A673 (cell line): ENCODE measurements around the gene NT5C3B. TPM values are rescaled to one million over a fixed set of nuclear protein-coding genes. Genes with fewer than 3 reads are reported as not detected.

Experiments used
- BruUV-seq: library from RNA; stranded (reverse); fragments of 400-500 nt; replicated peaks from 2 replicates; lab custom pipeline; 2021; lab: Mats Ljungman, UMichigan
- CTCF ChIA-PET: fragments of 300-600 bp; sonication (Branson Sonifier 250); formaldehyde crosslinking; loops from one replicate; lab custom pipeline; 2022; ENCODE audit warnings: antibody characterized with exemption; lab: Charles Lee
- POLR2A ChIA-PET: fragments of 300-600 bp; sonication (Branson Sonifier 250); formaldehyde crosslinking; loops from one replicate; lab custom pipeline; 2022; ENCODE audit warnings: antibody characterized with exemption; ENCODE audit not compliant: low non-redundant PET; lab: Charles Lee
- DNase-seq: peaks from one replicate; pipeline ENCODE4 v3.0.0-alpha.2; 2015; ENCODE audit warnings: low spot score
- H3K27ac ChIP-seq: fragments of 200-600 bp; sonication (generic); 2 replicates; pipeline ENCODE4 v1.5.1; 2016; ENCODE audit warnings: mixed run types, low read depth, mild to moderate bottlenecking, mixed read lengths, antibody characterized with exemption, low read length; ENCODE audit not compliant: poor library complexity, severe bottlenecking
- H3K27me3 ChIP-seq: fragments of 200-600 bp; sonication (generic); replicated peaks from 2 replicates; pipeline ENCODE4 v1.6.1; 2017; ENCODE audit warnings: mixed run types, low read depth, mild to moderate bottlenecking, mixed read lengths, antibody characterized with exemption, low read length; ENCODE audit not compliant: insufficient read depth, poor library complexity
- H3K36me3 ChIP-seq: fragments of 200-600 bp; sonication (generic); 2 replicates; pipeline ENCODE4 v1.6.1; 2016; ENCODE audit warnings: mixed run types, mild to moderate bottlenecking, mixed read lengths, antibody characterized with exemption, low read length; ENCODE audit not compliant: insufficient read depth, poor library complexity, severe bottlenecking
- H3K4me1 ChIP-seq: fragments of 200-600 bp; sonication (generic); 2 replicates; pipeline ENCODE4 v1.6.1; 2017; ENCODE audit warnings: mixed run types, mild to moderate bottlenecking, mixed read lengths, antibody characterized with exemption, low read length; ENCODE audit not compliant: insufficient read depth, poor library complexity, severe bottlenecking
- H3K4me3 ChIP-seq: fragments of 200-600 bp; sonication (generic); 2 replicates; pipeline ENCODE4 v1.5.1; 2016; ENCODE audit warnings: low read depth, mixed run types, mild to moderate bottlenecking, mixed read lengths, low read length; ENCODE audit not compliant: poor library complexity, severe bottlenecking
- H3K9me3 ChIP-seq: fragments of 200-600 bp; sonication (generic); 2 replicates; pipeline ENCODE4 v1.6.1; 2016; ENCODE audit warnings: mixed run types, low read depth, mild to moderate bottlenecking, mixed read lengths, antibody characterized with exemption, low read length; ENCODE audit not compliant: poor library complexity, severe bottlenecking
- EZH2 ChIP-seq: fragments of 200-600 bp; sonication (generic); IDR thresholded peaks from 2 replicates; pipeline ENCODE4 v1.6.1; 2017; ENCODE audit warnings: borderline replicate concordance, low read depth, mild to moderate bottlenecking, mixed read lengths, antibody characterized with exemption, low read length; ENCODE audit not compliant: poor library complexity, severe bottlenecking
- intact Hi-C: fragments of 100-400 bp; cut with micrococcal nuclease; formaldehyde crosslinking; loops from one replicate; pipeline ENCODE4 v1.10.0; 2022; ENCODE audit not compliant: unreplicated experiment
- total RNA-seq: library from RNA; stranded (reverse); gene quantifications from 2 replicates; pipeline ENCODE4 v1.2.3, GENCODE V29; 2021
- TF ChIP-seq, protein P1 (sequence below): fragments of 300-800, 200-600 bp; sonication (generic); conservative IDR thresholded peaks from 2 replicates; pipeline ENCODE4 v1.5.1; 2017; ENCODE audit warnings: low read depth, mild to moderate bottlenecking, antibody characterized with exemption, low read length, moderate library complexity, mixed read lengths

Gene NT5C3B
- total RNA-seq, 1 experiment from 2014 or later, result 46.7 TPM

DNA sequence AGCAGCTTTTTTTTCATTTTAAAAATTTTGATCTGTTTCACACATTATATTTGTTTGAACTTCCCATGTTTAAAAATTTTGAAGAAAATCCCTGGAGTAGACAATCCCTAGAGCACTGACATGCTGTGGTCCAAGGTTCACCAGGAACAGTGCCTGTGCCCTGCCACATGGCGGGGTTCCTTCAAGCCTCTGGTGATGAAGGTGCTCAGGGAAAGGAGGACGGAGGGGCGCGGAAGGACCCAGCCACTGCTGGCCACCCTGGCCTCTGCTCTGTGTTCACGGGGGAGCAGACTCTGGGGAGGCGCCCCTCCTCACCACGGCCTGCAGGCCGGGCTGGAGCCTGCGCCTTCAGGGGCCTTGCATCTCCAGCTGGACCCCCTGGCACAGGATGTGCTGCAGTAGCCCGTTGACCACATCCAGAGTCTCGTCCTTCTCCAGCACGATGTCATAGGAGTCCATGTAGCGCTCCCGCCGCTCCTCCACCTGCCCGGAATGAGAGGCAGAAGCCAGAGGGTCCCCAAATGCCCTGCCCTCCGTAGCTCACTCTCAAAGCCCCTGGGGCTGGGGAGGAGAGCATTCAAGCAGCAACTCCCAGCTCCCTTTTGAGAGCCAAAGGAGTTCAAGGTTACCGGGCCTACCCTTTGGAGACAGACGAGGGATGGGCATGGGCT, 10.7 kb downstream of the NT5C3B start:
- no peak overlapping the region for H3K4me3 ChIP-seq
- H3K27me3 ChIP-seq, result no peaks in the 10 kb centered on the region
- BruUV-seq, result no TSS peak
- H3K4me1 ChIP-seq, result no peaks in the 10 kb centered on the region
- ChIA-PET CTCF (no interaction called here), POLR2A (no interaction called here)
- no peak for TF ChIP-seq EZH2
- TF ChIP-seq, protein P1, sequence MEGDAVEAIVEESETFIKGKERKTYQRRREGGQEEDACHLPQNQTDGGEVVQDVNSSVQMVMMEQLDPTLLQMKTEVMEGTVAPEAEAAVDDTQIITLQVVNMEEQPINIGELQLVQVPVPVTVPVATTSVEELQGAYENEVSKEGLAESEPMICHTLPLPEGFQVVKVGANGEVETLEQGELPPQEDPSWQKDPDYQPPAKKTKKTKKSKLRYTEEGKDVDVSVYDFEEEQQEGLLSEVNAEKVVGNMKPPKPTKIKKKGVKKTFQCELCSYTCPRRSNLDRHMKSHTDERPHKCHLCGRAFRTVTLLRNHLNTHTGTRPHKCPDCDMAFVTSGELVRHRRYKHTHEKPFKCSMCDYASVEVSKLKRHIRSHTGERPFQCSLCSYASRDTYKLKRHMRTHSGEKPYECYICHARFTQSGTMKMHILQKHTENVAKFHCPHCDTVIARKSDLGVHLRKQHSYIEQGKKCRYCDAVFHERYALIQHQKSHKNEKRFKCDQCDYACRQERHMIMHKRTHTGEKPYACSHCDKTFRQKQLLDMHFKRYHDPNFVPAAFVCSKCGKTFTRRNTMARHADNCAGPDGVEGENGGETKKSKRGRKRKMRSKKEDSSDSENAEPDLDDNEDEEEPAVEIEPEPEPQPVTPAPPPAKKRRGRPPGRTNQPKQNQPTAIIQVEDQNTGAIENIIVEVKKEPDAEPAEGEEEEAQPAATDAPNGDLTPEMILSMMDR, result no peak
- H3K9me3 ChIP-seq, result no peaks in the 10 kb centered on the region
- H3K27ac ChIP-seq, result no peak overlapping the region
- DNase-seq, result no peak
- peaks cover 12% of the 10 kb centered on the region for H3K36me3 ChIP-seq
- intact Hi-C loops, result no loop called here

GRCh38 chr17:41824086-41824485, 11.9 kb downstream of the NT5C3B start:
- CTCF ChIA-PET, result no interaction called here
- DNase-seq, result no peak
- H3K27ac ChIP-seq, result no peak overlapping the region

DNA sequence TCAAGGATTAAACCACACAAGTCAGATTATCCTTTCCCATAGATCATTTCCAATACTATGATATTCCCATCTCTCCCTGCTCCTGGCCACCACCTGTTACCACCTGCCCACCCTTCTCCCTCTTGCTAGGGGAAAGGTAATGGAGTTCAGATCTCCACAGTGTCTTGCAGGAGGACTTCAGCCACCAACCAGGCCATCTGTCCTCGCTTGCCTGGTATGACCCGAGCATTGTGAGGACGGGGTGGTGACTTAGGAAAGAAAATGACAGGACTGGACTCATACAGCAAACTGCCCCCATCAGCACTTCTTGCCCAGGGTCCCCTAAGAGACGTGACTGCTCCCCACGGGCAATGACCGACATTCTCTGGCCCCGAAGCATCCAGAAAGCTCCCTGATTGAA, 12.5 kb downstream of the NT5C3B start:
- Histone ChIP-seq H3K4me1 (no peaks in the 10 kb centered on the region), H3K27ac (no peak overlapping the region), H3K36me3 (peaks cover 4% of the 10 kb centered on the region), H3K27me3 (no peaks in the 10 kb centered on the region), H3K9me3 (no peaks in the 10 kb centered on the region), H3K4me3 (no peak overlapping the region)
- no peak for DNase-seq
- ChIA-PET POLR2A (no interaction called here), CTCF (no interaction called here)
- intact Hi-C loops, result no loop called here
- BruUV-seq, result no TSS peak
- TF ChIP-seq EZH2, result no peak
- TF ChIP-seq, protein P1, result no peak

More at GRCh38 chr17:41824086-41824485, 11.9 kb downstream of the NT5C3B start:
- no peak for TF ChIP-seq EZH2
- TF ChIP-seq, protein P1, result no peak
- H3K27me3 ChIP-seq, result no peaks in the 10 kb centered on the region
- intact Hi-C loops, result no loop called here
- no peaks in the 10 kb centered on the region for H3K9me3 ChIP-seq
- H3K4me3 ChIP-seq, result no peak overlapping the region
- H3K36me3 ChIP-seq, result peaks cover 4% of the 10 kb centered on the region
- no peaks in the 10 kb centered on the region for H3K4me1 ChIP-seq
- POLR2A ChIA-PET, result no interaction called here
- no TSS peak for BruUV-seq
